ENCODE results near the gene ODAD3.

DNA sequence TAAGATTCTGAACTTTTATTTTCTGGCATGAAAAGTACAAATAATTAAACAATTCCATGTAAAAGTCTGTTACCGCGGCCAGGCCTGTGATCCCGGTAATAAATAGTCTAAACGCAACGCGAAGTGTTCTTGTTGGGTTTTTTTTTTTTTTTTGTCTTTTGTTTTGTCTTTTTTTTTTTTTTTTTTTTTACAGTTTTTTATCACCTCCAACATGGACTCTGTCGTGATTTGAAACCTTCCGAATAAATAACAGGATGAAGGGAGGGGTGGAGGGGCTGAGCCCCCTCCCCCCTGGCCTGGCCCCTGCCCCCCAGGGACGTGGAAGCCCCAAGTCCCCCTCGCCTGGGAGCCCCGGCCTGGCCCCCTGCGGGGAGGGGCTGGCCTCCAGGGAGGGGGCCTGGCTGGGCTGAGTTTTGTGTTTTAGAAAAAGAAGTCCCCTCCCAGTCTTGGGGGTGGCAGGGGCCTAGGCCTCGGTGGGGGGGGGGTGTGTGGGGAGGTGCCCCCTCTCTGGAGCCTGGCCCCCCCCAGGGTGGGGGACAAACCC is 16.5 kb upstream of the ODAD3 start:
- TF ChIP-seq, protein P1, sequence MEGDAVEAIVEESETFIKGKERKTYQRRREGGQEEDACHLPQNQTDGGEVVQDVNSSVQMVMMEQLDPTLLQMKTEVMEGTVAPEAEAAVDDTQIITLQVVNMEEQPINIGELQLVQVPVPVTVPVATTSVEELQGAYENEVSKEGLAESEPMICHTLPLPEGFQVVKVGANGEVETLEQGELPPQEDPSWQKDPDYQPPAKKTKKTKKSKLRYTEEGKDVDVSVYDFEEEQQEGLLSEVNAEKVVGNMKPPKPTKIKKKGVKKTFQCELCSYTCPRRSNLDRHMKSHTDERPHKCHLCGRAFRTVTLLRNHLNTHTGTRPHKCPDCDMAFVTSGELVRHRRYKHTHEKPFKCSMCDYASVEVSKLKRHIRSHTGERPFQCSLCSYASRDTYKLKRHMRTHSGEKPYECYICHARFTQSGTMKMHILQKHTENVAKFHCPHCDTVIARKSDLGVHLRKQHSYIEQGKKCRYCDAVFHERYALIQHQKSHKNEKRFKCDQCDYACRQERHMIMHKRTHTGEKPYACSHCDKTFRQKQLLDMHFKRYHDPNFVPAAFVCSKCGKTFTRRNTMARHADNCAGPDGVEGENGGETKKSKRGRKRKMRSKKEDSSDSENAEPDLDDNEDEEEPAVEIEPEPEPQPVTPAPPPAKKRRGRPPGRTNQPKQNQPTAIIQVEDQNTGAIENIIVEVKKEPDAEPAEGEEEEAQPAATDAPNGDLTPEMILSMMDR (IDR thresholded peaks at IDR 0.05), result no peak
- TF ChIP-seq POLR2AphosphoS5 (IDR thresholded peaks at IDR 0.05) (no peak), POLR2A (IDR thresholded peaks at IDR 0.05) (no peak), EP300 (IDR thresholded peaks at IDR 0.05; ENCODE audit: low read depth) (no peak)
